ENCODE data around the gene SLITRK1.

Gene SLITRK1

DNA sequence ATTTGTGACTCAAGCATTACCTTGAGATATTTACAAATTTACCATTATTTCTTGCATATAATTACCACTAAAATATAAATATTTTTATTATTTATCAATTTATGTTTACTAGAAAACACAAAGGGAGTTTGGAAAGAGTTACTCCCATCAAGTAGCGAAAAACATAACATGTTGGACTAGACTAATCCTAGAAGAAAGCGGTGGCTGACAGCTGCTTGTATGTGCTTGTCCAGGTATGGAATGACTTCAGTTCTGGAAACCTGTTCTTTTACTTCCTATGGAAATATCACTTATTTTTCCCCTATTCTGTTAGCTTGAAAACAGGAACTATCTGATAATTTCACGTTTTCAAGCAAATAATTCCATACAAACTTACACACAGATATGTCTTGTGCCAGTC, 28.5 kb downstream of the SLITRK1 start:
- no peak overlapping the region for H3K4me3 ChIP-seq (ENCODE audit: low read depth, low read length)
- TF ChIP-seq MYC (IDR thresholded peaks at IDR 0.05; ENCODE audit: low read depth, low read length): no peak
- TF ChIP-seq, protein P1, sequence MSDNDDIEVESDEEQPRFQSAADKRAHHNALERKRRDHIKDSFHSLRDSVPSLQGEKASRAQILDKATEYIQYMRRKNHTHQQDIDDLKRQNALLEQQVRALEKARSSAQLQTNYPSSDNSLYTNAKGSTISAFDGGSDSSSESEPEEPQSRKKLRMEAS (IDR thresholded peaks at IDR 0.05; ENCODE audit: low read depth, low read length): no peak
- TF ChIP-seq, protein P2, sequence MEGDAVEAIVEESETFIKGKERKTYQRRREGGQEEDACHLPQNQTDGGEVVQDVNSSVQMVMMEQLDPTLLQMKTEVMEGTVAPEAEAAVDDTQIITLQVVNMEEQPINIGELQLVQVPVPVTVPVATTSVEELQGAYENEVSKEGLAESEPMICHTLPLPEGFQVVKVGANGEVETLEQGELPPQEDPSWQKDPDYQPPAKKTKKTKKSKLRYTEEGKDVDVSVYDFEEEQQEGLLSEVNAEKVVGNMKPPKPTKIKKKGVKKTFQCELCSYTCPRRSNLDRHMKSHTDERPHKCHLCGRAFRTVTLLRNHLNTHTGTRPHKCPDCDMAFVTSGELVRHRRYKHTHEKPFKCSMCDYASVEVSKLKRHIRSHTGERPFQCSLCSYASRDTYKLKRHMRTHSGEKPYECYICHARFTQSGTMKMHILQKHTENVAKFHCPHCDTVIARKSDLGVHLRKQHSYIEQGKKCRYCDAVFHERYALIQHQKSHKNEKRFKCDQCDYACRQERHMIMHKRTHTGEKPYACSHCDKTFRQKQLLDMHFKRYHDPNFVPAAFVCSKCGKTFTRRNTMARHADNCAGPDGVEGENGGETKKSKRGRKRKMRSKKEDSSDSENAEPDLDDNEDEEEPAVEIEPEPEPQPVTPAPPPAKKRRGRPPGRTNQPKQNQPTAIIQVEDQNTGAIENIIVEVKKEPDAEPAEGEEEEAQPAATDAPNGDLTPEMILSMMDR (IDR thresholded peaks at IDR 0.05; ENCODE audit: low read depth, low read length): no peak
- TF ChIP-seq POLR2A (IDR thresholded peaks at IDR 0.05; ENCODE audit: extremely low read depth, insufficient read length): no peak
- DNase-seq (ENCODE audit: low read depth): no peak

DNA sequence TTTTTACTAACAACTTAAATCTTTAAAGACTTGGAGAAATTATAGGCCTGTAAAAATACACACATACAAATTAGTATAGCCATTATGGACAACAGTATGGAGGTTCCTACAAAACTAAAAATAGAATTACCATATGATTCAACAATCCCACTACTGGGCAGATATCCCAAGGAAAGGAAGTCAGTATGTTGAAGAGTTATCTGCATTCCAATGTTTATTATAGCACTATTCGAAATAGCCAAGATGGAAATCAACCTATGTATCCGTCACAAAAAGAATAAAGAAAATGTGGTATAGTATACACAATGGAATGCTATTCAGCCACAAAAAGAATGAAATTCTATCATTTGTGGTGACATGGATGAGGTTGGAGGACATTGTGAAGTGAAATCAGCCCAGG, 37.2 kb downstream of the SLITRK1 start:
- no peak for DNase-seq (ENCODE audit: low read depth)
- TF ChIP-seq POLR2A (IDR thresholded peaks at IDR 0.05; ENCODE audit: extremely low read depth, insufficient read length) (no peak), MYC (IDR thresholded peaks at IDR 0.05; ENCODE audit: low read depth, low read length) (no peak)
- TF ChIP-seq, protein P1 (IDR thresholded peaks at IDR 0.05; ENCODE audit: low read depth, low read length): no peak
- TF ChIP-seq, protein P2 (IDR thresholded peaks at IDR 0.05; ENCODE audit: low read depth, low read length): no peak
- no peak overlapping the region for H3K4me3 ChIP-seq (ENCODE audit: low read depth, low read length)

DNA sequence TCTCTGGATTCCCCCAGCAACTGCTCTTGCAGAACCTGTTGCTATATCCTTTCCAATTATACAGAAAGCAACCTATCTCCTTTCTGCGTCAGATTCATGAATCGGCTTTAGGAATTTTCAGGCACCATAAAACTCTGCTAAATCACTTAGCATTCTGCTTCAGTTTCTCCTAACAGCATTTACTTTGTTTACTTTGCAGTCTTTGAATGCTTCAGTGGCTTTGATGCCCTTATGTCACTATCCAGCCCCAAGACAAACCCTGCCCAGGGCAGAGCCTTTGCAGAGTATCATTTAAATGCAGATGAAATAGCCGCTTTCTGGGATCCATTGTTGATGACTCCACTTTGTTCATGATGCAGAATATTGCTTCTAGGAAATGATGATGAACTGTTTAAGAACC, 43.1 kb downstream of the SLITRK1 start:
- no peak overlapping the region for H3K4me3 ChIP-seq (ENCODE audit: low read depth, low read length)
- DNase-seq (ENCODE audit: low read depth): no peak
- TF ChIP-seq MYC (IDR thresholded peaks at IDR 0.05; ENCODE audit: low read depth, low read length): no peak
- no peak for TF ChIP-seq POLR2A (IDR thresholded peaks at IDR 0.05; ENCODE audit: extremely low read depth, insufficient read length)

DNA sequence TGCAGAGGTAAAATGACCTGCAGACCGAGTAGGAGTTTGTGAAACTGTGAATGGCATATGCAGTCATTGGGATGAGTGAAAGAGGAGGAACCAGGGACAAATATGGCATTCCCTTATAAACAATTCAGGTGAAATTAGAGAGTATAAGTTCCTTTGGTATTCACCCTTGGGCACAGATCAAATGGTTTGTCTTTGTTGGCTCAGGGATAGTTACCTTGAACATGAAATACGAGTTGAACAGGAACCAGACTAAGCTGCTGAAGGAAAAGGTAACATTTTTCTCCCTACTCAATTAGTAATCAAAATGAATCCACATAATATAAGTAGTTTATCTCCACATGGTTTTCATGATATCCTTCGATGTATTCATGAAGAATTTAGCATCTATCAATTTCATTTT, 50.5 kb downstream of the SLITRK1 start:
- H3K4me3 ChIP-seq (ENCODE audit: low read depth, low read length): no peak overlapping the region
- TF ChIP-seq, protein P1 (IDR thresholded peaks at IDR 0.05; ENCODE audit: low read depth, low read length): no peak
- TF ChIP-seq MYC (IDR thresholded peaks at IDR 0.05; ENCODE audit: low read depth, low read length) (no peak), POLR2A (IDR thresholded peaks at IDR 0.05; ENCODE audit: extremely low read depth, insufficient read length) (no peak)
- TF ChIP-seq, protein P2 (IDR thresholded peaks at IDR 0.05; ENCODE audit: low read depth, low read length): no peak
- no peak for DNase-seq (ENCODE audit: low read depth)

DNA sequence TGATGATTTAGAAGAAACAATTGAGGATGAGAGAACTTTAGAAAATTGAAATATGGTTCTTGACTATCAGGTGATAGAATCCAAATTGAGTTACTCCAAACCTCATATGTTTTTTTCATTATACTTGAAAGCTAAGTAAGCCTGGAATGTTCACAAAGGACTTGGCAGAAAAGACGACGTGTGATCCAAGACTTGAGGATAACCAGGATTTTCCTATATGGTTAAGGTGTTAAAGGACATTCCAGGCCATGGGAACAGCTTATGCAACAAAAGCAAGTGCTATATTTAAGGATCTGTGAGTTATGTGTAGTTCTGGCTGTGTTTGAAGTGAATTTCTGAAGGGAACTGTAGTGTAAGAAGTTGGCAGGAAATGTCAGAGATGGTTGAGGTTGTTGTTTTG, 52.5 kb downstream of the SLITRK1 start:
- DNase-seq (ENCODE audit: low read depth): no peak
- no peak for TF ChIP-seq MYC (IDR thresholded peaks at IDR 0.05; ENCODE audit: low read depth, low read length)
- no peak for TF ChIP-seq POLR2A (IDR thresholded peaks at IDR 0.05; ENCODE audit: extremely low read depth, insufficient read length)
- TF ChIP-seq, protein P2 (IDR thresholded peaks at IDR 0.05; ENCODE audit: low read depth, low read length): no peak
- TF ChIP-seq, protein P1 (IDR thresholded peaks at IDR 0.05; ENCODE audit: low read depth, low read length): no peak
- H3K4me3 ChIP-seq (ENCODE audit: low read depth, low read length): no peak overlapping the region

DNA sequence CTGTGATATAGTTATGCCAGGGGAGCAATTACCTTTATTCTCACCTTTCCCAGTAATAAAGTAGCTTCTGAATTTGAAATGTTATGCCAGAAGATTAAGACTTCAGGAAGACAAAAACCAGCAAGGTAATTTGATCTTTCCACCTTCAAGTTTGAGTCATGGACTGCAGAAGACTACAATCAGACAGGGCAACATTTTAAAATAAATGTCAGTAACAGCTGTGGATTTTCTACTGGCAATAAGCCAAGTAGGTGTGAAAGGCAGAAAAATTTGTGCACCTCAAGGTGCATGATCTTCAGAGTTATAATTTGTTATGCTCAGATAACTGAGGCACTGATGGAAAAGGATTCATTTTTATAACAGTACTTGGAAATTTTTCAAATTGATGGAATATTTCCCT, 54.9 kb downstream of the SLITRK1 start:
- no peak for DNase-seq (ENCODE audit: low read depth)
- H3K4me3 ChIP-seq (ENCODE audit: low read depth, low read length): no peak overlapping the region
- TF ChIP-seq, protein P2 (IDR thresholded peaks at IDR 0.05; ENCODE audit: low read depth, low read length): no peak
- no peak for TF ChIP-seq MYC (IDR thresholded peaks at IDR 0.05; ENCODE audit: low read depth, low read length)
- TF ChIP-seq, protein P1 (IDR thresholded peaks at IDR 0.05; ENCODE audit: low read depth, low read length): no peak
- no peak for TF ChIP-seq POLR2A (IDR thresholded peaks at IDR 0.05; ENCODE audit: extremely low read depth, insufficient read length)

Data from NB4 (cell line).